Fibroblast of upper back skin (primary cell): Measurements from ENCODE around the gene NPAS3.

ENCODE experiments used
- DNase-seq: peaks from one replicate; pipeline ENCODE4 v3.0.0-alpha.2; 2013

Gene NPAS3

DNA sequence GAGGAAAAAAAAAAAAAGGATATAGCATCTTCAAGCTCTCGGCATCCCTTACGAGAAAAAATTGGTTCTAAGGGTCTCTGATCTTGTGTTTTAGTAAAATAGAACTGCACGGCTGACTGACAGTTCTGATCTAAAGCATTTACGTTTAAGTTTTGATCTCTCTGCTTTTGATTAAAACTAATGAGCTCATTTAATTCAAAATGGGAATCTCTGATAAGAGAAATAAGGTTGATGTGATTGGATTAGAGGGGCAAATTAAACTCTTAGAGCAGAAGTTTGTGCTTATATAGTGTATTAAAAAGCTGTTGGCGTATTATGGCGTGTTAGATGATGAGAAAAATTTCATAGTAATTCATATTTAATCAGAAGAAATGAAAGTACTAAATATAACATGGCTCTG lies 794.6 kb downstream of the NPAS3 start:
- no peak for DNase-seq

GRCh38 chr14:33733721-33734120 lies 795.0 kb downstream of the NPAS3 start:
- no peak for DNase-seq

DNA sequence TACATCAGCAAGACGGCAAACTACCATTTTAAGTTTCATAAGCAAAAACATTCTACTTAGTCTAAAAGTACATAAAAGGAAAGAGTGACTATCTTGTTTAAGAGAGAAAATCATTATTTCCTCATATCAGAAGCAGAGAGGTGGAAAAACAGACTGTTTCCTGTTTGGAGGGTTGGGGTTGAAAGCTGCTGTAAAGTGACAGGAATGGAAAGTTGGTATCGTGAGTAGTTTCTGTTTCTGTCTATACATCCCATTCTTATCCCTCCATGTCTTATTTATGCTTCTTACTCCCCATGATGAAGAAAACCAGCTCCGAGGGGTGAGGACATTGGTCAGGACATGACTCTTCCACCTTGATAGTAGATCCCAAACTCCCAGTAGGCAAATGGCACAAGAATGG lies 795.7 kb downstream of the NPAS3 start:
- DNase-seq: no peak

- DNase-seq: no peak
Observed at GRCh38 chr14:33736299-33736825, 797.7 kb downstream of the NPAS3 start.

DNA sequence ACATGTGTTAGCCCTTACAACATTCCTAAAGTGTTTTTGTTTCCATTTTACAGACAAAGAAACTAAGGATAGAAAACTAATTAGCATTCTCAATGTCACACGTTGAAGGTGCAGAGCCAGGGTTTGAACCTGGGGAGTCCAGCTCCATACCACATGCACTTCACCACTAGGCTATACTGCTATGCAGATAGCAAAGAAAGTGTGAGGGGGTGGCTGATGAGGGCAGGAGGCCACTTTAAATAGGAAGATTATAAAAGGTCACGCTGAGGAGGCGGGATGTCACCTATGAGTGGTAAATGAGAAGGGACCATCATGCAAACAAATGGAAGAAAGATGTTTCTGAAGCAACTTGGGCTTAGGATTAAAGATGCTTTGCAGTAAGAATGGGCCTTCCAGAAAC lies 798.3 kb downstream of the NPAS3 start:
- no peak for DNase-seq

DNA sequence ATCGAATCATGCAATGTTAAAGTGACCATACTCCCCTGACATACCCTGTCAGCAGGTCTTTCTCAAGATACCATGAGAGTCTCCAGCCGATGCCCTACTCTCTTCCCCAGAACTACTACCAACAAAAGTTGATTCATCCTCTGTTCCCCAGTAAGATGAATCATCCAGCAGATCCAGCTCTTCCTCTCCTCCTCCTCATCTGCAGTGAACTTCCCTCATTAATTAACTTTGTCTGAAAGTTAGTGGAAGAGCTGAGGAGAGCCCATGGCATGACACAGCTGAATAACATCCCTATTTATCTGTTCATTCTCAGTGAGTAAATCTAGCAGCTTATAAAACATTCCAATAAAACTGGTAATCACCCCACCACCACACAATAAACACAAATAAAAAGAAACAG lies 798.8 kb downstream of the NPAS3 start:
- peak; percentile 84 for DNase-seq

DNA sequence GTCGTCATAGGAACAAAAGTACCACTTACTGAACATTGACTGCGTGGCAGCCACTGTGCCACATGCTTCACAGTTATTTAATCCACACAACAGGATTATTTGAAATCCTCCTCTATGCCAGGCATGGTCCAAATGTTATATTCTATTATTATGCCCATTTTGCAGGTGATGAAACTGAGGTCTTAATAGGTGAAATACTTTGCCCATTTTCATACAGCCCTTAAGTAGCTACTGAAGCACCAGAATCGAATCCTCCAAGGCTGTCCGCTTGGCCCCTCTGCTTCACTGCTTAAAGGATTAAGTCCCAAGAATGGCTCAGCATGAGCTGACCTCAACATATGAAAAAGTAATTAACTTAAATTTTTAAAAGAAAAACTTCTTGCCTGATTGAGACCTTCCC lies 799.4 kb downstream of the NPAS3 start:
- DNase-seq: no peak

- DNase-seq: no peak
Observed at GRCh38 chr14:33738491-33738890, 799.8 kb downstream of the NPAS3 start.

DNA sequence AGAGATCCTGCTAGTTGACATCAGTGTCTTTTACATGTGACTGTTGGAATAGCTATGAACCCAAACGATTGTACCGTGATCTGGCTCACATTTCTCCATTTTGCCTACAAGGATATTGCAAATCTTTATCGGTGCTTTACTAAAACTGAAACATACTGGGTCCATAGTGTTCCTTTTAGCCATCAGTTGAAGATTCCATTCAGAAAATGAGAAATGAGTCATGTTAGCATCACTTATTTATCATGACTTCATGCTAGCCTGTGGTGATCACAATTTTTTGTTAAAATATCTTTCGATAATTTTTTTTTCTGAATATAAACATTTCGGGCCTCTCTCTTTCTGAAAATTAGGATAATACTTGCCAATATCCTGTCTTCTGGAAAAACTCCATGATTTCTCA lies 801.9 kb downstream of the NPAS3 start:
- peak; percentile 12 for DNase-seq

- DNase-seq: peak; percentile 32
Observed at GRCh38 chr14:33742166-33742565, 803.5 kb downstream of the NPAS3 start.

DNA sequence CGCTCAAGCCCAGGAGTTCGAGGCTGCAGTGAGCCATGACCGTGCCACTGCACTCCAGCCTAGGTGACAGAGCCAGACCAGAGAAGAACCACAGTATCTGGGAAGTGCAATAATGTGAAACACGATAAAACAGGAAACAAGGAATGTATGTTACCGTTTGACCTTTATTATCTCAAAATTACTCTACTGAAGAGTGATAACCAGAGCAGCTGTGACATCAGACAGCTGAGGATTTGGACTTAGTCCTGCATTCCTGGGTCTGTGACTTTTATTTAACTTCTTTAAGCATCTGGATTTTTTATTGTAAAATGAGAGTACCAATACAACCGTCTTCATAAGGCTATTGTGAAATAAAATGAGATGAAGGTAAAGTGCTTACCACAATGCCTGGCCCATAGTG lies 806.5 kb downstream of the NPAS3 start:
- no peak for DNase-seq

- DNase-seq: no peak
Observed at GRCh38 chr14:33747749-33748148, 809.1 kb downstream of the NPAS3 start.

- DNase-seq: peak; percentile 75
Observed at GRCh38 chr14:33754261-33754660, 815.6 kb downstream of the NPAS3 start.

DNA sequence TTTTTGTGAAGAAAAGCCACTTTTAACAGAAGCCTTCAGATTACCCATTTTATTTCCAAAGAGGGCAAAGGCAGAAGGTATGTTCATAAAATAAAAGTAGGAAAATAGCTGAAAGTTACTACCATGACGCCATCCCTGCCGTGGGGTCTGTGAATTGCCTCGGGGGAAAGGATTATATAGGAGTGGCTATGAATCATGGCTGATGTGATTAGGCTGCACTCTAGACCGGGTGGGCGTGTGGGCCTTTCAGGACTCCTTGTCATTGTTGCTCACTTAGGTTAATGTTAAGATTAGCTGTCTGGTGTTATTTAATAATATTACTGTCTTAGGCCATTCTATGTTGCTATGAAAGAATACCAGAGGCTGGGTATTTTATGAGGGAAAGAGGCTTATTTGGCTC lies 816.7 kb downstream of the NPAS3 start:
- DNase-seq: no peak

- DNase-seq: no peak
Observed at GRCh38 chr14:33756833-33757232, 818.2 kb downstream of the NPAS3 start.

DNA sequence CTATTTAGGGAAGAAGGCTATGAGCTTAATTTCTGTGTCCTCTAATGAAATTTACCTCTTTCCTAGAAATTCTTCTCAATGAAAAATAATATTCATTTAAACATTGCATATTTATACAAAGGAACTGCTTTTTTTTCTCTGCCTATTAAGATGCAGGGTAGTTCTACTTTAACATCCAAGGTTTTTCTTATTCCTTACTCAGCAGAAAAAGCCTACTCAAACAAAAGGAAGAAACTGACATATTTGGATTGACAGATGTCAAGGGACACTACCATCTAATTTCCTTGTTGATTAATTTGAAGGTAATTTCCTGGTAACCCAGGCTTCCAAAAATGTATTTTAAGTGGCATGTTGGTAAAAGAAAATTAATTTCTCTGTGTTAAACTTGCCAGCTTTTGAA lies 819.9 kb downstream of the NPAS3 start:
- no peak for DNase-seq

GRCh38 chr14:33762161-33762851 lies 823.6 kb downstream of the NPAS3 start:
- DNase-seq: no peak

GRCh38 chr14:33764876-33765650 lies 826.4 kb downstream of the NPAS3 start:
- DNase-seq: peak; percentile 68

DNA sequence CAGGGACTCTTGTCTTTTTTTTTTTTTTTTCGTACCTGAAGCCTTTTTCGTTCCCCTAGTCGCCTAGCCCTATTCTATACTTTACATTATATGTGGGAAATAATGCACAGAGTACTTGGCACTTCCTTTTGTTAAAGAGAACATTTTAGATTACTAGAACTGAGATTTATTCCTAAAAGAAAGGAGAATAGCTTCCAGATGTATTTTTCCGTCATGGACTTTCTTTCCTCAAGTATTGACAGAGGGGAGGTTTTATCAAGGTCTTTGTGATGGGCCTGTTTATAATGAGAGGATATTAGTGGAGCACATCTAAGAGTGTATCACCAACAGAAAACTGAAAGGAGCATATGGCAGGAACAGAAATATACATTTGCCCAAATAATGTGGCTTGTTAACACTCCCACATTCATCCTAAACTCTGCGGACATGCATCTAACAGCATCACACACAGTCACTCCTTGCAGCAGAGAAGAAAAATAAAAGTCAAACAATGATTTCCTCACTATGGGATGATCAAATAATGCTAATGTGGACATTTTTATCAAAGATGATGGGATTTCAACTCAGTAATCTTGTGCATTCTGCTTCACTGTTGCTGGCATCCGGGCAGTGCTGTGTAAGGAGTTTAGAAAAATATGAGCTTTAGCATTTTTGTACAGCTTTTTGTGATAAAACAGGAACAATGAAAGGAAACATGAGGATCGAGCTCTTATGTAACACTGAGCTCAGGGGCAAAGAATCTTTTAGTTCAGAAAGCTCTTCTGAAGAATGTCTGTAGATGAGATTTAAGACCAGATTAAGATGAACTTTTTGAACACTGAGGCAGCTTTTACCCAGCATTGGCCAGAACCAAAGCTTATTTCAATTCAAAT lies 829.1 kb downstream of the NPAS3 start:
- DNase-seq: peak; percentile 49

GRCh38 chr14:33768458-33768830 lies 829.8 kb downstream of the NPAS3 start:
- peak; percentile 54 for DNase-seq

DNA sequence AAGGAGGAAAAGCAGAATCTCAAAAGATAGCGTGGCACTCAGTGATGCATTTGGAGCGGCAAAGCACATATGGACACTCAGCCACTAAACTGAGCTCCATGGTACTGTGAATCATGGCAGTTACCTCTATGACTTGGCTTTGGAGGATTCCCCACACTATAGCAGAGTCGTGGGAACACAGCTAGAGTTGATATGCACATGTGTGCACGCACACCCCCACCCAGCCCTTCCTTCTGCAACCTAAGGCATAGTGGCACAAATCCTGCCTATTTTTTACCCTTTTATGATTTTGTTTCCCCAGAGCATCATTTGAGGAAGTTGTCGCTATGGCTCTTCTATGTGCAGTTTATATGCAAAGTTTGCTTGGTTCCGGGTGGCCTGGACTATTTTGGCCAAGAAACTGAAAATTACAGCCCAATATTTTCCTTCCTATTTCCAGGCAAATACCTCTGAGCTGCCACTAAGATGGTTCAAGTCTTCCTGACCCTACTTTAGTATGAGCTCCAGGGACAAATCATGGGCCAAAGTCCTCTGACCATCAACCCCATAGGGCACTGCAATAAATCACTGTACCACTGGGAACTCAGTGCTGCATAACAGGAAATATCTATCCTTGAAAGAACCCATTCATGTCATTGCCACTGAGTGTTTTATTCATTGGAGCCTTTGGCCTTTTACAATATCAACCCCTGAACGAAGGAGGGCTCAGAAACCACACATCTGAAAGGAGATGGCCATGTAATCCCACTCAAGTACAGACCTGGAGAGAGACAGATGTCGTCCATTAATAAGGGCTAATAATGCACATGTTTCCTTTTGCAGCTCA lies 834.7 kb downstream of the NPAS3 start:
- no peak for DNase-seq

DNA sequence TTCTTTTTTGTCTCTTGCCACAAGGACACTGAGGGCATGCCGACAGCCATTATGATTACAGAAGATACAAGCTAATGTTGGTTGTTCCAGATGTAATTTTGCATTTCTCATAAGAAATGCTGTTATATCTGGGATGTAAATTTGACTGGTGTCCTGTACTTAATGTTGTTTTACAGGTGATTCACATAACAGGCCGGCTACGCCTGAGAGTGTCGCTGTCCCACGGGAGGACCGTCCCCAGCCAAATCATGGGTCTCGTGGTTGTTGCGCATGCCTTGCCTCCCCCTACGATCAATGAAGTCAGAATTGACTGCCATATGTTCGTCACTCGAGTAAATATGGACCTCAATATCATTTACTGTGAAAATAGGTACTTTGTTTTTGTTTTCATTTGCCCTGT lies 835.5 kb downstream of the NPAS3 start:
- no peak for DNase-seq
